ENCODE data around the gene MCM9.

Gene MCM9

GRCh38 chr6:118899948-118900347 lies 35.0 kb downstream of the MCM9 start:
- TF ChIP-seq CTCF (IDR thresholded peaks at IDR 0.05; ENCODE audit: insufficient read depth, low read length): no peak
- no peak for TF ChIP-seq GABPA (IDR thresholded peaks at IDR 0.05; ENCODE audit: low read depth)
- TF ChIP-seq POLR2AphosphoS5 (IDR thresholded peaks at IDR 0.05; ENCODE audit: low read depth): no peak
- TF ChIP-seq SPI1 (IDR thresholded peaks at IDR 0.05; ENCODE audit: borderline replicate concordance, low read depth): no peak
- no peak overlapping the region for H3K4me3 ChIP-seq (replicated peaks; ENCODE audit: insufficient read depth, low read length)
- H3K27ac ChIP-seq (replicated peaks): no peak overlapping the region
- no peak for DNase-seq (ENCODE audit: low read depth in 1 of 2, low spot score in 1 of 2)
- H3K27me3 ChIP-seq (ENCODE audit: insufficient read depth, poor library complexity, severe bottlenecking): no peaks in the 10 kb centered on the region

GRCh38 chr6:118897386-118897785 lies 37.6 kb downstream of the MCM9 start:
- no peaks in the 10 kb centered on the region for H3K27me3 ChIP-seq (ENCODE audit: insufficient read depth, poor library complexity, severe bottlenecking)
- no peak for TF ChIP-seq GABPA (IDR thresholded peaks at IDR 0.05; ENCODE audit: low read depth)
- TF ChIP-seq REST (IDR thresholded peaks at IDR 0.05; ENCODE audit: insufficient replicate concordance, low read depth): no peak
- no peak for TF ChIP-seq POLR2AphosphoS5 (IDR thresholded peaks at IDR 0.05; ENCODE audit: low read depth)
- no peak for TF ChIP-seq CTCF (IDR thresholded peaks at IDR 0.05; ENCODE audit: insufficient read depth, low read length)
- TF ChIP-seq SPI1 (IDR thresholded peaks at IDR 0.05; ENCODE audit: borderline replicate concordance, low read depth): no peak
- no peak for DNase-seq (ENCODE audit: low read depth in 1 of 2, low spot score in 1 of 2)
- H3K4me3 ChIP-seq (replicated peaks; ENCODE audit: insufficient read depth, low read length): no peak overlapping the region
- peak overlapping the region; percentile 93 for H3K27ac ChIP-seq (replicated peaks)

GRCh38 chr6:118896339-118897136 lies 38.4 kb downstream of the MCM9 start:
- peak overlapping the region; percentile 72 for H3K4me3 ChIP-seq (replicated peaks; ENCODE audit: insufficient read depth, low read length)
- H3K27me3 ChIP-seq (ENCODE audit: insufficient read depth, poor library complexity, severe bottlenecking): no peaks in the 10 kb centered on the region
- TF ChIP-seq CTCF (IDR thresholded peaks at IDR 0.05; ENCODE audit: insufficient read depth, low read length) (peak; percentile 23), SPI1 (IDR thresholded peaks at IDR 0.05; ENCODE audit: borderline replicate concordance, low read depth) (no peak)
- peak; percentile 28 to 53 for DNase-seq (ENCODE audit: low read depth in 1 of 2, low spot score in 1 of 2)
- peak overlapping the region; percentile 93 for H3K27ac ChIP-seq (replicated peaks)

GRCh38 chr6:118895859-118896258 lies 39.1 kb downstream of the MCM9 start:
- peak overlapping the region; percentile 72 for H3K4me3 ChIP-seq (replicated peaks; ENCODE audit: insufficient read depth, low read length)

More at GRCh38 chr6:118895859-118896258, 39.1 kb downstream of the MCM9 start:
- TF ChIP-seq CTCF (IDR thresholded peaks at IDR 0.05; ENCODE audit: insufficient read depth, low read length) (no peak), REST (IDR thresholded peaks at IDR 0.05; ENCODE audit: insufficient replicate concordance, low read depth) (no peak), POLR2AphosphoS5 (IDR thresholded peaks at IDR 0.05; ENCODE audit: low read depth) (no peak), GABPA (IDR thresholded peaks at IDR 0.05; ENCODE audit: low read depth) (no peak), SPI1 (IDR thresholded peaks at IDR 0.05; ENCODE audit: borderline replicate concordance, low read depth) (no peak)
- Histone ChIP-seq H3K27ac (replicated peaks) (peak overlapping the region; percentile 93), H3K27me3 (ENCODE audit: insufficient read depth, poor library complexity, severe bottlenecking) (no peaks in the 10 kb centered on the region)
- DNase-seq (ENCODE audit: low read depth in 1 of 2, low spot score in 1 of 2): no peak
